Mesodermal cell (in vitro differentiated cells): ENCODE measurements around the gene ZNF600. TPM values are rescaled to one million over a fixed set of nuclear protein-coding genes. Genes with fewer than 3 reads are reported as not detected.
A peak's percentile ranks its signal among the peaks of the same experiment; 100 is the strongest.
"Not testable (repeated sequence)": the region's sequence is repeated elsewhere in the genome, so short reads cannot be mapped to it uniquely, and the experiment has no call there.

ENCODE experiments used
- H3K27ac ChIP-seq: 2 replicates; pipeline ENCODE4 v1.7.0; 2013; ENCODE audit warnings: mild to moderate bottlenecking, low read depth, low read length, moderate library complexity; ENCODE audit not compliant: severe bottlenecking
- H3K36me3 ChIP-seq: 2 replicates; pipeline ENCODE4 v1.7.1; 2013; ENCODE audit warnings: mild to moderate bottlenecking, low read length, moderate library complexity; ENCODE audit not compliant: control insufficient read depth, insufficient read depth
- H3K4me1 ChIP-seq: one replicate; pipeline ENCODE4 v1.7.1; 2013; ENCODE audit warnings: mild to moderate bottlenecking, low read length; ENCODE audit not compliant: insufficient read depth, control insufficient read depth, poor library complexity, severe bottlenecking
- H3K4me3 ChIP-seq: 2 replicates; pipeline ENCODE4 v1.7.0; 2013; ENCODE audit warnings: low read length, control low read depth, mild to moderate bottlenecking; ENCODE audit not compliant: insufficient read depth, poor library complexity, severe bottlenecking; ENCODE audit errors: extremely low read depth
- H3K9me3 ChIP-seq: 2 replicates; pipeline ENCODE4 v1.7.1; 2013; ENCODE audit warnings: mild to moderate bottlenecking, low read length, moderate library complexity; ENCODE audit not compliant: control insufficient read depth
- WGBS, 2 experiments: methylation state at CpG; one replicate each; pipeline ENCODE4 v1.1.5; 2013; ENCODE audit warnings: missing lambda C conversion rate in 2 of 2; ENCODE audit not compliant: insufficient coverage in 2 of 2; 5-methylcytosine and 5-hydroxymethylcytosine counted together
- polyA plus RNA-seq, 2 experiments: library from polyadenylated mRNA; stranded (reverse); fragments of 50-300 nt; gene quantifications; one replicate each; pipeline ENCODE4 v1.2.3, GENCODE V29; 2013

ZNF600 gene
- polyA plus RNA-seq (2013, experiment 1 of 2), result 4.8 TPM
- polyA plus RNA-seq (2013, experiment 2 of 2), result 5.4 TPM

GRCh38 chr19:52786464-52787354 lies at the start of gene ZNF600:
TSS of gene ZNF600 (minus strand) at chr19:52786791. CDS start at chr19:52778888, 7,903 bp downstream.
- H3K27ac ChIP-seq, H3K4me1 ChIP-seq, H3K36me3 ChIP-seq, H3K9me3 ChIP-seq: not testable (repeated sequence)
- H3K4me3 ChIP-seq, result peak within 1 kb of the TSS; percentile 58
- 3% methylated on average over 34 to 39 of the region's 47 CpGs for WGBS, 2 experiments

- H3K4me3 ChIP-seq, H3K4me1 ChIP-seq, H3K27ac ChIP-seq: not testable (repeated sequence)
- no CpG with 5 or more reads among the region's 1 CpG for WGBS, 2 experiments
- peaks cover 11% of the 10 kb centered on the region for H3K9me3 ChIP-seq
- H3K36me3 ChIP-seq, result peaks cover 17% of the 10 kb centered on the region
Observed at GRCh38 chr19:52834289-52834688, 47.7 kb upstream of the ZNF600 start.

GRCh38 chr19:52833541-52833940 lies 47.0 kb upstream of the ZNF600 start:
- 74% methylated on average over 5 of the region's 5 CpGs; no CpG with 5 or more reads in 1 of the 2 experiments for WGBS, 2 experiments
- peaks cover 10% of the 10 kb centered on the region for H3K36me3 ChIP-seq
- not testable (repeated sequence) for H3K27ac ChIP-seq, H3K9me3 ChIP-seq, H3K4me1 ChIP-seq, H3K4me3 ChIP-seq

GRCh38 chr19:52829866-52830265 lies 43.3 kb upstream of the ZNF600 start:
- H3K4me1 ChIP-seq, H3K9me3 ChIP-seq, H3K27ac ChIP-seq, H3K4me3 ChIP-seq, H3K36me3 ChIP-seq: not testable (repeated sequence)
- WGBS, 2 experiments, result 93 to 94% methylated on average over 2 of the region's 7 CpGs

- 95 to 100% methylated on average over 5 of the region's 5 CpGs for WGBS, 2 experiments
- H3K27ac ChIP-seq, result no peak overlapping the region
- no peak overlapping the region for H3K4me3 ChIP-seq
- H3K36me3 ChIP-seq, result no peaks in the 10 kb centered on the region
- H3K4me1 ChIP-seq, result no peaks in the 10 kb centered on the region
- H3K9me3 ChIP-seq, result peaks cover 3% of the 10 kb centered on the region
Observed at GRCh38 chr19:52825765-52826164, 39.2 kb upstream of the ZNF600 start.

GRCh38 chr19:52823676-52824075 lies 37.1 kb upstream of the ZNF600 start:
- Histone ChIP-seq H3K9me3 (peaks cover 3% of the 10 kb centered on the region), H3K4me3 (no peak overlapping the region), H3K36me3 (no peaks in the 10 kb centered on the region), H3K4me1 (no peaks in the 10 kb centered on the region), H3K27ac (no peak overlapping the region)
- WGBS, 2 experiments, result 74 to 97% methylated on average over 4 of the region's 12 CpGs

- H3K4me3 ChIP-seq, result peak within 1 kb of the TSS; percentile 56
- not testable (repeated sequence) for H3K4me1 ChIP-seq, H3K9me3 ChIP-seq, H3K27ac ChIP-seq
- peaks cover 18% of the 10 kb centered on the region for H3K36me3 ChIP-seq
- 0 to 1% methylated on average over 11 to 16 of the region's 44 CpGs for WGBS, 2 experiments
Observed at GRCh38 chr19:52821204-52821960, 34.8 kb upstream of the ZNF600 start, which contains the start of gene ZNF28. TSS of gene ZNF28 (minus strand) at chr19:52821633. CDS start at chr19:52817958, 3,675 bp downstream.

GRCh38 chr19:52820472-52821203 lies 34.0 kb upstream of the ZNF600 start:
- not testable (repeated sequence) for H3K4me1 ChIP-seq, H3K9me3 ChIP-seq, H3K27ac ChIP-seq
- Histone ChIP-seq H3K4me3 (peak overlapping the region; percentile 56), H3K36me3 (peaks cover 23% of the 10 kb centered on the region)
- WGBS, 2 experiments, result 13 to 80% methylated on average over 1 to 2 of the region's 19 CpGs

GRCh38 chr19:52809801-52810200 lies 23.2 kb upstream of the ZNF600 start:
- Histone ChIP-seq H3K4me3 (no peak overlapping the region), H3K4me1 (no peaks in the 10 kb centered on the region), H3K9me3 (peaks cover 20% of the 10 kb centered on the region), H3K27ac (no peak overlapping the region), H3K36me3 (peaks cover 69% of the 10 kb centered on the region)
- WGBS, 2 experiments, result 97 to 99% methylated on average over 15 to 32 of the region's 32 CpGs

- peaks cover 70% of the 10 kb centered on the region for H3K9me3 ChIP-seq
- not testable (repeated sequence) for H3K27ac ChIP-seq, H3K4me1 ChIP-seq, H3K4me3 ChIP-seq
- WGBS, 2 experiments, result 92 to 100% methylated on average over 5 to 6 of the region's 9 CpGs
- H3K36me3 ChIP-seq, result peaks cover 71% of the 10 kb centered on the region
Observed at GRCh38 chr19:52799950-52800640, 13.5 kb upstream of the ZNF600 start.
